Measurements from ENCODE around the gene FAM222A.
A peak's percentile ranks its signal among the peaks of the same experiment; 100 is the strongest.

Gene FAM222A

DNA sequence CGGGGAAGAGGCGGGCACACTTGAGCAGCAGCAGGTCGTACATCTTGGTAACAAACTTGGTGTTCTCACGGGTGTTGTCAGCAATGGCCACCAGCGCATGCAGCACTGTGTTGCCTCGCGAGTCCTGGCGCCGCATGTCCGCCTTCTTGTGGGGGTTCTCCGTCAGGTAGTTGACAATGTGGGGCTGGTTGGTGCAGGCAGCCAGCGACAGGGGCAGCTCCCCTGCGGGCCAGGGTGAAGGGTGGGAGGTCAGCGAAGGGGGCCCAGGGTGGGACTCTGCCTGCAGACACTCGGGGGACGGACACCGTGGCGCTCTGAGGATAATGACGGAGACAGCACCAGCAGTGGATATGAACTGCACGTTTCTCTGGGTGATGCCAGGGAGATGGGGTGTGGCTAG lies 85.1 kb downstream of the FAM222A start:
- H3K27me3 Mint-ChIP-seq (ENCODE audit: low read depth, poor library complexity): peaks cover 7% of the 10 kb centered on the region
- H3K27ac Mint-ChIP-seq: no peak overlapping the region
- H3K4me1 Mint-ChIP-seq: peaks cover 4% of the 10 kb centered on the region
- no peaks in the 10 kb centered on the region for H3K9me3 Mint-ChIP-seq
- TF ChIP-seq, protein P1, sequence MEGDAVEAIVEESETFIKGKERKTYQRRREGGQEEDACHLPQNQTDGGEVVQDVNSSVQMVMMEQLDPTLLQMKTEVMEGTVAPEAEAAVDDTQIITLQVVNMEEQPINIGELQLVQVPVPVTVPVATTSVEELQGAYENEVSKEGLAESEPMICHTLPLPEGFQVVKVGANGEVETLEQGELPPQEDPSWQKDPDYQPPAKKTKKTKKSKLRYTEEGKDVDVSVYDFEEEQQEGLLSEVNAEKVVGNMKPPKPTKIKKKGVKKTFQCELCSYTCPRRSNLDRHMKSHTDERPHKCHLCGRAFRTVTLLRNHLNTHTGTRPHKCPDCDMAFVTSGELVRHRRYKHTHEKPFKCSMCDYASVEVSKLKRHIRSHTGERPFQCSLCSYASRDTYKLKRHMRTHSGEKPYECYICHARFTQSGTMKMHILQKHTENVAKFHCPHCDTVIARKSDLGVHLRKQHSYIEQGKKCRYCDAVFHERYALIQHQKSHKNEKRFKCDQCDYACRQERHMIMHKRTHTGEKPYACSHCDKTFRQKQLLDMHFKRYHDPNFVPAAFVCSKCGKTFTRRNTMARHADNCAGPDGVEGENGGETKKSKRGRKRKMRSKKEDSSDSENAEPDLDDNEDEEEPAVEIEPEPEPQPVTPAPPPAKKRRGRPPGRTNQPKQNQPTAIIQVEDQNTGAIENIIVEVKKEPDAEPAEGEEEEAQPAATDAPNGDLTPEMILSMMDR (IDR thresholded peaks at IDR 0.05): no peak
- no peak for DNase-seq
- H3K4me3 Mint-ChIP-seq: no peak overlapping the region
- H3K36me3 Mint-ChIP-seq (ENCODE audit: low read depth): peaks cover 5% of the 10 kb centered on the region

DNA sequence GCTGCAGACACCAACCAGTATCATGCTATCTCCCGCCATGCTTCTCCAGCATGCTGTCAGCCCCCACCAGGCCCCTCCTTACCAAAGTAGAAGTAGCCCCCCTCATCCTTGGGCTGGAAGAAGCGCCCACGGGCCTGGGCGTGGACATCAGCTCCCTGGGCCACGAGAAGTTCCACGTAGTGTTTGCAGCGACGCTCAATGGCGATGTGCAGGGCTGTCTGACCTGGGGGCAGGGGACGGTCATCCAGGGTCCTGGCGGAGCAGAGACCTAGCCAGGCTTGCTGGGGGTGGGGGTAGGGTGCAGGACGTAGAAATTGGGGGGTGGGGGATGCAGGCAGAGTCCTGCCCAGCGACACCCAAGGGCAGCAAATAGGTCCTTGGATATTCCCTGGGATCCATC lies 86.9 kb downstream of the FAM222A start:
- Mint-ChIP-seq H3K36me3 (ENCODE audit: low read depth) (peaks cover 5% of the 10 kb centered on the region), H3K27me3 (ENCODE audit: low read depth, poor library complexity) (peaks cover 4% of the 10 kb centered on the region), H3K4me3 (no peak overlapping the region), H3K9me3 (no peaks in the 10 kb centered on the region), H3K27ac (no peak overlapping the region), H3K4me1 (peaks cover 4% of the 10 kb centered on the region)
- DNase-seq: no peak
- TF ChIP-seq, protein P1 (IDR thresholded peaks at IDR 0.05): no peak

DNA sequence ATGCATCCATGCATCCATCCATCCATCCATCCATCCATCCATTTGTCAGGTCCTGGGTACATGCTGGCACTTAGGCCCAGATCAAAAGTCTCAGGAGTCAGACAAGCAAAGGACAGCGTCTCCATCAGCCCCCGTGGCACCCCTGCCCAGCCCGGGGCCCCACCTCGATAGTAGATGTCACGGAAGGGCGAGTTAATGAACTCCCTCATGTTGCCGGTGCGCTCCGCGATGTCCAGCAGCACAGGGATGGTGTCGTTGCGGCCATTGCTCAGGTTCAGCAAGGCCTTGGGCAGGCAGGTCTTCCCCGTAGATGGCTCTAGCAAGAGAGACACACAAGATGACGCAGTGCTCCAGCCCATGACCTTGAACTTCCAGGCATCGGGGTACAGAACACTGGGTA lies 89.2 kb downstream of the FAM222A start:
- no peak for DNase-seq
- Mint-ChIP-seq H3K27me3 (ENCODE audit: low read depth, poor library complexity) (peaks cover 4% of the 10 kb centered on the region), H3K4me3 (no peak overlapping the region), H3K36me3 (ENCODE audit: low read depth) (peaks cover 5% of the 10 kb centered on the region), H3K9me3 (no peaks in the 10 kb centered on the region), H3K27ac (no peak overlapping the region), H3K4me1 (no peaks in the 10 kb centered on the region)
- TF ChIP-seq, protein P1 (IDR thresholded peaks at IDR 0.05): no peak

DNA sequence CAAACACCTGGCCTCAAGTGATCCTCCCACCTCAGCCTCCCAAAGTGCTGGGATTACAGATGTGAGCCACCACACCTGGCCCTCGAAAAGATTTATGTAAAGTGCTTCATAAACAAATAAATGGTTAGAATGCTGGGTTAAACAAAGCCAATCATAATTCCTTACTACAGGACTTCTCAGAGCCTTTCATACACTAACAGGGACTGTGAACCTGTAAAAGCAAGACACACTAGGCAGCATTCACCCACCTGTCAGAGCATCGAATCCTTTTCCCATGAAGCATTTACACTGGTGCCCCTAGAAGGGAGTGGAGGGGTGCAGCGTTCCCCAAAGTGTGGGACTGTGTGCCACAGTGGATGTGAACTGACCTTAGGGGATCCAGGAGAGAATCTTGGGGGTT lies 90.1 kb downstream of the FAM222A start:
- H3K36me3 Mint-ChIP-seq (ENCODE audit: low read depth): peaks cover 5% of the 10 kb centered on the region
- TF ChIP-seq, protein P1 (IDR thresholded peaks at IDR 0.05): no peak
- H3K27ac Mint-ChIP-seq: no peak overlapping the region
- no peak for DNase-seq
- H3K9me3 Mint-ChIP-seq: no peaks in the 10 kb centered on the region
- H3K27me3 Mint-ChIP-seq (ENCODE audit: low read depth, poor library complexity): peaks cover 4% of the 10 kb centered on the region
- H3K4me3 Mint-ChIP-seq: no peak overlapping the region
- no peaks in the 10 kb centered on the region for H3K4me1 Mint-ChIP-seq

DNA sequence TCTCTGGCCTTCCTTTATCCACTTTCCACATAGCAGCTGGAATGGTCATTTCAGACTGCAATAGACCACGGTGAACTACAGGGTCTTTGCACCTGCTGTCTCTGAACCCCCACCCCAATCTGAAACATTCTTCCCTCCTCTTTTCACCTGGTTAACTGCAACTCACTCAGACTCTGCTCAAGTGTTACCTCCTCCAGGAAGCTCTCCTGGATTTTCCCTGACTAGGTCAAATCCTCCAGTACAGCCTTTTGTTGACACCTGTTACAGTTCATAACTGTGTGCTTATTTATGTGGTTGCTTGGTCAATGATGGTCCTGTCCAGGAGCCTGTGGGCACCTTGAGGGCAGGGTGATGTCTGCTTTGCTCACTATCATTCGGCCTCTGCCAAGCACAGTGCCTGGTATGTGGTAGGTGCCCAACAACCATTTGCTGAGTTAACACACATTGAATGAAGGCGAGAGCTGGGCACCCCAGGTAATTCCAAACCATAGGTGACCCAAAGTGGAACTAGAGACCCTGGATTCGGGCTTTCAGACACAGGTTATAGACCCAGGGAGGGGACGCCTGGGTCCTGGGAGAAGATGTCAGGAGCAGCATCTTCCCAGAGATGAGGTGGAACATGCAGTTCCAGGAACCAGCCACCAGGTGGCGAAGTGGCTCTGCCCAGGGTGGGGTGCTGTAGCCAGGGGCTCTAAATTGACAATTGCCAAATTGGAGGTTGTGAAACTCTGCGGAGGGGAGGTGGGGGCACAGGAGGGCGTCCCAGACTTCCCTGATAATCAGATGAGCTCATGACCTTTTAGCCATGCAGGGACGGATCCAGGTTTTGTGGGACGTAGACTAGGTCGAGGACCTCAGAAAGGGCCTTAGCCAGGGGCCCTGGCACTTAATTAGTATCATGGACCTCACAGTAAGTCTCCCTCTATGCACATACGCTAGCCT lies 91.5 kb downstream of the FAM222A start:
- H3K36me3 Mint-ChIP-seq (ENCODE audit: low read depth): peaks cover 5% of the 10 kb centered on the region
- peak; percentile 77 for DNase-seq
- H3K27me3 Mint-ChIP-seq (ENCODE audit: low read depth, poor library complexity): peaks cover 4% of the 10 kb centered on the region
- no peak overlapping the region for H3K27ac Mint-ChIP-seq
- no peaks in the 10 kb centered on the region for H3K9me3 Mint-ChIP-seq
- H3K4me3 Mint-ChIP-seq: no peak overlapping the region
- TF ChIP-seq, protein P1 (IDR thresholded peaks at IDR 0.05): peak; percentile 97
- H3K4me1 Mint-ChIP-seq: no peaks in the 10 kb centered on the region

Data from nephron progenitor cell (in vitro differentiated cells).